CD4-positive, alpha-beta T cell treated with Interferon alpha-2 for 1 hour (primary cell): ENCODE data around the gene RAB3GAP2.
"Not testable (repeated sequence)": the region's sequence is repeated elsewhere in the genome, so short reads cannot be mapped to it uniquely, and the experiment has no call there.

Experiments
- DNase-seq, 2 donors: peaks; one replicate each; pipeline ENCODE4 v3.0.0-alpha.2; 2020 to 2022

Gene RAB3GAP2

GRCh38 chr1:220195701-220196100 is 76.6 kb downstream of the RAB3GAP2 start:
- DNase-seq, result no peak

GRCh38 chr1:220189750-220190347 is 82.4 kb downstream of the RAB3GAP2 start:
- peak in 1 of 2 donors; percentile 24 for DNase-seq

- no peak for DNase-seq
Measured at GRCh38 chr1:220188538-220188937, 83.7 kb downstream of the RAB3GAP2 start.

GRCh38 chr1:220186752-220187151 is 85.5 kb downstream of the RAB3GAP2 start:
- no peak for DNase-seq

- DNase-seq, result no peak
Measured at GRCh38 chr1:220184506-220184905, 87.7 kb downstream of the RAB3GAP2 start.

GRCh38 chr1:220182656-220183055 is 89.6 kb downstream of the RAB3GAP2 start:
- DNase-seq, result no peak

GRCh38 chr1:220182111-220182510 is 90.1 kb downstream of the RAB3GAP2 start:
- no peak for DNase-seq

GRCh38 chr1:220176540-220176939 is 95.7 kb downstream of the RAB3GAP2 start:
- DNase-seq, result no peak

GRCh38 chr1:220170836-220171526 is 101.3 kb downstream of the RAB3GAP2 start:
- DNase-seq, result no peak

GRCh38 chr1:220169887-220170286 is 102.4 kb downstream of the RAB3GAP2 start:
- not testable (repeated sequence) for DNase-seq

- DNase-seq, result no peak
Measured at GRCh38 chr1:220166853-220167252, 105.4 kb downstream of the RAB3GAP2 start.

- no peak for DNase-seq
Measured at GRCh38 chr1:220164517-220164916, 107.7 kb downstream of the RAB3GAP2 start.

GRCh38 chr1:220164116-220164515 is 108.1 kb downstream of the RAB3GAP2 start:
- DNase-seq, result no peak

GRCh38 chr1:220160027-220160426 is 112.2 kb downstream of the RAB3GAP2 start:
- DNase-seq, result no peak

- no peak for DNase-seq
Measured at GRCh38 chr1:220159041-220159440, 113.2 kb downstream of the RAB3GAP2 start.

- DNase-seq, result not testable (repeated sequence)
Measured at GRCh38 chr1:220158530-220158929, 113.7 kb downstream of the RAB3GAP2 start.

GRCh38 chr1:220157738-220158137 is 114.5 kb downstream of the RAB3GAP2 start:
- DNase-seq, result no peak

GRCh38 chr1:220156620-220157146 is 115.6 kb downstream of the RAB3GAP2 start:
- no peak for DNase-seq

- DNase-seq, result no peak
Measured at GRCh38 chr1:220153147-220153546, 119.1 kb downstream of the RAB3GAP2 start.

GRCh38 chr1:220151454-220151853 is 120.8 kb downstream of the RAB3GAP2 start:
- no peak for DNase-seq

- DNase-seq, result no peak
Measured at GRCh38 chr1:220149742-220150141, 122.5 kb downstream of the RAB3GAP2 start.

GRCh38 chr1:220144051-220144450 is 128.2 kb downstream of the RAB3GAP2 start:
- DNase-seq, result no peak

GRCh38 chr1:220139966-220140365 is 132.3 kb downstream of the RAB3GAP2 start:
- DNase-seq, result no peak

- DNase-seq, result peak in 1 of 2 donors; percentile 58
Measured at GRCh38 chr1:220137019-220137786, 135.1 kb downstream of the RAB3GAP2 start.
